ENCODE data around the gene RBL2. TPM values are rescaled to one million over a fixed set of nuclear protein-coding genes. Genes with fewer than 3 reads are reported as not detected.

Gene RBL2
- total and polyA plus RNA-seq, 2 donors (not counting 1 experiment from before 2014, with no cell fraction given), result 70.7 to 171 TPM

DNA sequence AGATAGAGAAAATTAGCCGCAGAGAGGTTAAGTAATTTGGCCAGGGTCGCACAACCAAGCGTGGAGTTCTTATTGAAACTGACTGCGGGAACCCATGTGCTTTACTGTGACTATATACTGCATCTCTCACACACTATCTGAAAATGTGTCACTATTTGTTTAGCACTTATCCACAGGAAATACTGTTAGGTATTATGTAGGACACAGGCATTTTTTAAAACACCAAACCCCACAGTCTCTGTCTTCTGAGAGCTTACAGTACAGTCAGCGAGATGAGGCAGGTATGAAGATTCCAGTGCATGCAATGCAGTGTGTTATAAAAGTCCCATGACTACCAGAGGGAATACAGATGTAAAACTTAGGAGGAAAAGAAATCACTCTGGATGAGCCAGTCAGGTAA, 11.3 kb downstream of the RBL2 start:
- H3K9me3 ChIP-seq (ENCODE audit: control extremely low read depth in 1 of 3, control insufficient read depth in 2 of 3, insufficient read depth in 1 of 3, low read length in 2 of 3), result no peaks in the 10 kb centered on the region
- DNase-seq (no peak), ATAC-seq (ENCODE audit: low read depth) (no peak)
- no peaks in the 10 kb centered on the region for H3K27me3 ChIP-seq (replicated peaks in 1 of 4; ENCODE audit: control extremely low read depth in 1 of 4, control insufficient read depth in 3 of 4, insufficient read depth in 4 of 4, low read length in 3 of 4)
- no peak overlapping the region for H2AFZ ChIP-seq (ENCODE audit: insufficient read depth, low read depth, low read length, poor library complexity, severe bottlenecking)
- POLR2A ChIA-PET, result no interaction called here
- no peak overlapping the region for H3K27ac ChIP-seq (ENCODE audit: low read length in 2 of 2)
- Mint-ChIP-seq H3K27me3 (no peaks in the 10 kb centered on the region), H3K4me1 (peaks cover 19% of the 10 kb centered on the region), H3K27ac (no peak overlapping the region), H3K9me3 (ENCODE audit: insufficient read depth) (no peaks in the 10 kb centered on the region), H3K4me3 (no peak overlapping the region)
- WGBS (ENCODE audit: insufficient coverage), result no CpG with 5 or more reads among the region's 5 CpGs
- intact Hi-C loops (cut with micrococcal nuclease), result no loop called here
- H3K79me2 ChIP-seq (ENCODE audit: control insufficient read depth, insufficient read depth, low read length), result peaks cover 17% of the 10 kb centered on the region
- TF ChIP-seq EZH2 (IDR thresholded peaks at IDR 0.05; ENCODE audit: borderline replicate concordance, insufficient read depth, low read depth, low read length, poor library complexity, severe bottlenecking), result no peak
- TF ChIP-seq, protein P1, sequence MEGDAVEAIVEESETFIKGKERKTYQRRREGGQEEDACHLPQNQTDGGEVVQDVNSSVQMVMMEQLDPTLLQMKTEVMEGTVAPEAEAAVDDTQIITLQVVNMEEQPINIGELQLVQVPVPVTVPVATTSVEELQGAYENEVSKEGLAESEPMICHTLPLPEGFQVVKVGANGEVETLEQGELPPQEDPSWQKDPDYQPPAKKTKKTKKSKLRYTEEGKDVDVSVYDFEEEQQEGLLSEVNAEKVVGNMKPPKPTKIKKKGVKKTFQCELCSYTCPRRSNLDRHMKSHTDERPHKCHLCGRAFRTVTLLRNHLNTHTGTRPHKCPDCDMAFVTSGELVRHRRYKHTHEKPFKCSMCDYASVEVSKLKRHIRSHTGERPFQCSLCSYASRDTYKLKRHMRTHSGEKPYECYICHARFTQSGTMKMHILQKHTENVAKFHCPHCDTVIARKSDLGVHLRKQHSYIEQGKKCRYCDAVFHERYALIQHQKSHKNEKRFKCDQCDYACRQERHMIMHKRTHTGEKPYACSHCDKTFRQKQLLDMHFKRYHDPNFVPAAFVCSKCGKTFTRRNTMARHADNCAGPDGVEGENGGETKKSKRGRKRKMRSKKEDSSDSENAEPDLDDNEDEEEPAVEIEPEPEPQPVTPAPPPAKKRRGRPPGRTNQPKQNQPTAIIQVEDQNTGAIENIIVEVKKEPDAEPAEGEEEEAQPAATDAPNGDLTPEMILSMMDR (IDR thresholded peaks at IDR 0.05), result no peak
- no peak overlapping the region for H3K9ac ChIP-seq (ENCODE audit: low read length)
- CTCF ChIA-PET, result no interaction called here
- H3K4me3 ChIP-seq (ENCODE audit: control extremely low read depth in 1 of 5, extremely low read depth in 1 of 5, insufficient read depth in 1 of 5, low read depth in 2 of 5, low read length in 4 of 5), result no peak overlapping the region
- no peak overlapping the region for H3K4me2 ChIP-seq (replicated peaks; ENCODE audit: low read depth, low read length, poor library complexity, severe bottlenecking)
- peaks cover 10% of the 10 kb centered on the region for H4K20me1 ChIP-seq (ENCODE audit: control insufficient read depth, insufficient read depth, low read length, poor library complexity, severe bottlenecking)
- H3K4me1 ChIP-seq (ENCODE audit: control insufficient read depth in 2 of 2, insufficient read depth in 2 of 2, low read length in 2 of 2), result no peaks in the 10 kb centered on the region
- H3K36me3 ChIP-seq (replicated peaks in 1 of 2; ENCODE audit: control extremely low read depth in 1 of 2, control insufficient read depth in 1 of 2, extremely low read depth in 1 of 2, insufficient read depth in 2 of 2, low read length in 1 of 2), result peaks cover 12 to 36% of the 10 kb centered on the region in 2 experiments

DNA sequence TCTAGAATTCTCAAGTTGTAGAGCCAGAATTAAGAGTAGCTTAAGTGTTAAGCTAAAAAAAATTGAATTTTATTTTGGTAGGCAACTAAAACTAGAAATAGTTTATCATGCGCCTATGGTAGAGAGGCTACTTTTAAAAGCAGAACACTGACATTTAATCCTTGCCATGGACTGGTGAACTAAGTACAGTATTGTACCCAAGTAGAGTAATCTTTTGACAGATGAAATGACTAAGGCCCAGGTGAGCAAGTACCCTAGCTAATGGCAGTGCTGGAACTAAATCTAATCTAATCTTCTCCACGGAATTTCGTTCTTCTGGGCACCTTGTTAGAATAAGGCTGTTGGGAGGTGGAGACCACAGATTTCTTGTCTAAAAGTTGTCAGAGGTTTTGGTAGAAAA, 11.8 kb downstream of the RBL2 start:
- H3K4me2 ChIP-seq (replicated peaks; ENCODE audit: low read depth, low read length, poor library complexity, severe bottlenecking), result no peak overlapping the region
- Mint-ChIP-seq H3K4me3 (no peak overlapping the region), H3K9me3 (ENCODE audit: insufficient read depth) (no peaks in the 10 kb centered on the region), H3K27ac (no peak overlapping the region), H3K4me1 (peaks cover 17% of the 10 kb centered on the region), H3K27me3 (no peaks in the 10 kb centered on the region)
- no peak overlapping the region for H2AFZ ChIP-seq (ENCODE audit: insufficient read depth, low read depth, low read length, poor library complexity, severe bottlenecking)
- intact Hi-C loops (cut with micrococcal nuclease), result no loop called here
- peaks cover 10% of the 10 kb centered on the region for H4K20me1 ChIP-seq (ENCODE audit: control insufficient read depth, insufficient read depth, low read length, poor library complexity, severe bottlenecking)
- H3K27me3 ChIP-seq (replicated peaks in 1 of 4; ENCODE audit: control extremely low read depth in 1 of 4, control insufficient read depth in 3 of 4, insufficient read depth in 4 of 4, low read length in 3 of 4), result no peaks in the 10 kb centered on the region
- H3K4me1 ChIP-seq (ENCODE audit: control insufficient read depth in 2 of 2, insufficient read depth in 2 of 2, low read length in 2 of 2), result no peaks in the 10 kb centered on the region
- DNase-seq, result no peak
- 80% methylated on average over 1 of the region's 3 CpGs for WGBS (ENCODE audit: insufficient coverage)
- CTCF ChIA-PET, result interaction anchor here (0.9 kb wide), 1 partner anchor 18 kb away, joined by 4 read pairs; no protein-coding TSS in a partner anchor
- no peak overlapping the region for H3K9ac ChIP-seq (ENCODE audit: low read length)
- H3K27ac ChIP-seq (ENCODE audit: low read length in 2 of 2), result no peak overlapping the region
- POLR2A ChIA-PET, result no interaction called here
- peaks cover 15% of the 10 kb centered on the region for H3K79me2 ChIP-seq (ENCODE audit: control insufficient read depth, insufficient read depth, low read length)
- no peak for ATAC-seq (ENCODE audit: low read depth)
- H3K9me3 ChIP-seq (ENCODE audit: control extremely low read depth in 1 of 3, control insufficient read depth in 2 of 3, insufficient read depth in 1 of 3, low read length in 2 of 3), result no peaks in the 10 kb centered on the region
- H3K36me3 ChIP-seq (replicated peaks in 1 of 2; ENCODE audit: control extremely low read depth in 1 of 2, control insufficient read depth in 1 of 2, extremely low read depth in 1 of 2, insufficient read depth in 2 of 2, low read length in 1 of 2), result peaks cover 10 to 33% of the 10 kb centered on the region in 2 experiments
- no peak for TF ChIP-seq EZH2 (IDR thresholded peaks at IDR 0.05; ENCODE audit: borderline replicate concordance, insufficient read depth, low read depth, low read length, poor library complexity, severe bottlenecking)
- TF ChIP-seq, protein P1 (IDR thresholded peaks at IDR 0.05), result no peak
- no peak overlapping the region for H3K4me3 ChIP-seq (ENCODE audit: control extremely low read depth in 1 of 5, extremely low read depth in 1 of 5, insufficient read depth in 1 of 5, low read depth in 2 of 5, low read length in 4 of 5)

All from B cell (primary cell).